Skin epidermis (tissue), 12 donors: Measurements from ENCODE around the gene NEK10.

Experiments
- H3K27ac ChIP-seq, 21 experiments: fragments of 200-600 bp; sonication (generic) in 11 of 21; one replicate each; pipeline ENCODE4 v1.5.0; 2020; ENCODE audit warnings: mild to moderate bottlenecking in 3 of 21, inconsistent platforms in 2 of 21, moderate library complexity in 2 of 21
- H3K4me3 ChIP-seq, 7 experiments: fragments of 200-600 bp; sonication (generic) in 2 of 7; one replicate each; pipeline ENCODE4 v1.5.0; 2020; ENCODE audit warnings: inconsistent platforms in 2 of 7, mild to moderate bottlenecking in 2 of 7, moderate library complexity in 1 of 7

The NEK10 gene

DNA sequence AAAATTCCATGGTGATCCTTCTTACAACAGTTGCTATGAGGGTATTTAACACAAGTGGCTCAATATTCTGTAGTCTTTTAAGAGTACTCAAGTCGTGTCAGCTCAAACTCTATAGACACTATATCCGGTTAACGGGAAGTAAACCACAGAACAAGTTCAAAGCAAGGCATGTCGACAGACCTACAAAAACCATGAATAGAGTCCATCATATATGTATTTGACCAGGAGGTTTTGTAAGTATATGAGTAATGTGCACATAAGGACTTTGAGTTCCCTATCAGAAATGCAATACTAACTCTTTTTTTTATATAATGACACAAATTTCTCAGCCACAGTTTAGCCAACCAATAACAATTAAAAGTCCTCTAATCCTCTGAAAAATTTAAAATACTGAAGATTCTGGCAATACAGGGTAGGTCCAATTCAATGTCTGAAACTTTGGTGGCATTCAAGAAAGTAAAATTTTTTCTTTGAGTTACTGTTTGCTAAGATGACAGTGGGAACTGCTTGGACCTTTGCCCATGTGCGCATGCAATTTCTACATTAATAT is 93.7 kb downstream of the NEK10 start:
- Histone ChIP-seq H3K27ac (no peak overlapping the region), H3K4me3 (no peak overlapping the region)

DNA sequence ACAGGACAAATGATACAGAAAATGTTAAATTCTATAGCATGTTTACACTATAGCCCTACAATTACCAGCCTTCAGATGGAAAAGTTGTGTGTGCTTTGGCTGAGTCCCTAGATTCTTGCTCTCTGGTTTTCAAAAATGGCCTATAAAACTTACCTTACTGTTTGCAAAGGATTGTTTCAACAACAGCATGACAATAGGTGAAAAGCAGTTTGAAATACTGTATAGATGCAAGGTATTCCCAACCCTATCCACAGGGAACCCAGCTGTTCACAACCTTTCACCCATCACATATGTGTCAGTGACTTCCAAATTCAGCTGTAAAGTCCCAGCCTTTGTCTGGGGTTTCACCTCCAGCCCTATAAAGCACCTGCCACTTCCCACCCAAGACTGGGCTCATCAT is 97.3 kb downstream of the NEK10 start:
- H3K4me3 ChIP-seq, result no peak overlapping the region
- H3K27ac ChIP-seq, result no peak overlapping the region

DNA sequence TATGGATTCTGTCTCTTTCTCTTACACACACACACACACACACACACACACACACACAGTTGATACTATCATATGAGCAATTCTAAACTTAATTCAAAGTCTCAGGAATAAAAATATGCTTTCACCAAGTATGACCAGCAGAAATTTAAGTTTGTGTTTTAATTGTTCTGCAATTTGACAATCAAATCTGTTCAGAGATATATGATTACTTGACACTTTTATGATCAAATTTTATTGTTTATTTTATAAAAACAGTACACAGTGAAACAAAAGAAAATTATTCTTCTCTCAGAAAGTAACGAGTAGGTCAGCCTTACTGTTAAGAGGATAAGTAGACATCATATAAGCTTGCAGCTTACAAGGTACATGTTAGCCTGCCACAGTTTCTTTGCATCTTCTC is 114.3 kb downstream of the NEK10 start:
- Histone ChIP-seq H3K4me3 (no peak overlapping the region), H3K27ac (no peak overlapping the region)

DNA sequence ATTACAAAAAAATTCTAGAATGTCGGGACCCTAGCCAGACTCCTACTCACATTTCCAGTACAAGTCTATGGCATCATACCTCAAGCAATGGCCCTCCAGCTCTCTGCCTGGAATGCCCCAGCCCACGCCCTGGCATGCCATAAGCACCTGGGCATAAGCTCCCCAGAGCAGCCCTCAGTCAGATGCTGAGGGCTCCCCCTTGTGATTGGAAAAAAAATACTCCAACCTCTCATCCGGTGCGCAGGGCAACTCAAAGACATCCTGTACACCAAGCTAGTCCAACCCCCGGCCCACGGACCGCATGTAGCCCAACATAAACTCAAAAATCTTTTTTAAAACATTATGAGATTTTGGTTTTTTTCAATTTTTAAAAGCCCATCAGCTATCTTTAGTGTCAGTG is 115.4 kb downstream of the NEK10 start:
- H3K4me3 ChIP-seq, result no peak overlapping the region
- H3K27ac ChIP-seq, result no peak overlapping the region

DNA sequence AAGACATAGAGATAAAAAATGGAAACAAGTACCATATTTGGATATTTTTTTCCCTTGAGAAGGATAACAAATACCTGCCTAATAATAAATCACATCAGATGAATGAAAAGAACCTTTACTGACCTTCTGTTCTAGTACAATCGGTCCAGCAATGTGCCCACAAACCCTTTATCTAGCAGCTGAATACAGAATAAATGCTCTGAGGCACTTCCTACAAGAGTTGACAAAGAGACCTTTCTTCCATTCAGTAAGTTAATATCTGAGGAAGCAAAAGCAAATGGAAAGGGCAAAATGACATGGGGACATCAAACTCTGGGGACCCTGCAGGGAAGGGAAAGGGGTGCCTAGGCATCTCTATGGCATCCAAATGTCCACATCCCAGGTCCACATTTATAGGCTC is 115.8 kb downstream of the NEK10 start:
- Histone ChIP-seq H3K4me3 (no peak overlapping the region), H3K27ac (no peak overlapping the region)

DNA sequence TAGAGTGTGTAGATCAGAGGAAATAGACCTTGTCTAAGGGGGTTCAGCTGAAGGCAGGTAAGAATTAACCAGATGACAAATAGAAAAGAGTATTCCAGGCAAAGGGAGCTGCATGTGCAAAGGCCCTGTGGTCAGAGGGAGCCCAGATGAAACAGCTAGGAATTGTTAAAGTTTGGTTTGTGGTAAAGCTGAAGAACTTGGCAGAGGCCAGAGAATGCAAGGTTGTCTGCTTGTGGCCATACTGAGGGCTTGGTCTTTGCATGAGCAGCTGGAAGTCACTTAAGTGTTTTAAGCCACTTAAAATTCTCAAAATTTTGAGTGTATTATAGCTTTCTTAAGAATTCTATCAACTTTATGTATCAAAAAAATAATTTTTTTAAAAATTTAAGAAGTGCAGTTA is 116.5 kb downstream of the NEK10 start:
- H3K27ac ChIP-seq, result no peak overlapping the region
- no peak overlapping the region for H3K4me3 ChIP-seq

DNA sequence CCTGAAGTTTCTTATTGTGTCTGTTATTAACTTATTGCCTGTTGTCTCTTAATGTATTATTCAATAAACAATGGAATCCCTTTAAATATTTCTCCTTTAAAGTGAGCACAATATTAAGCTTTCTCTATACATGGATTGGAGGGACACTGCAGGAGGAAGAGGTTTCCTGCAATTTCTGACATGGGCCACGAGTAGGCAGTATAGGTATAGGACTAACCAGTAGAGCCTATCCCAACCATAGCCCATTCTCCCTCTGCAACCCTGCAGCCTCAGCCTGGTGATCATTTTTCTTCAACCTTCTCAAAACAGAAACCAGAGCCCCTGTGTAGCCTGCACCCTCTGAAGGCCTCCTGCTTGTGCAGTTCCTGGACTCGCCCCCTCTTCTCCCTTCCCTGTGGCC is 124.8 kb downstream of the NEK10 start:
- H3K27ac ChIP-seq, result no peak overlapping the region
- H3K4me3 ChIP-seq, result no peak overlapping the region

DNA sequence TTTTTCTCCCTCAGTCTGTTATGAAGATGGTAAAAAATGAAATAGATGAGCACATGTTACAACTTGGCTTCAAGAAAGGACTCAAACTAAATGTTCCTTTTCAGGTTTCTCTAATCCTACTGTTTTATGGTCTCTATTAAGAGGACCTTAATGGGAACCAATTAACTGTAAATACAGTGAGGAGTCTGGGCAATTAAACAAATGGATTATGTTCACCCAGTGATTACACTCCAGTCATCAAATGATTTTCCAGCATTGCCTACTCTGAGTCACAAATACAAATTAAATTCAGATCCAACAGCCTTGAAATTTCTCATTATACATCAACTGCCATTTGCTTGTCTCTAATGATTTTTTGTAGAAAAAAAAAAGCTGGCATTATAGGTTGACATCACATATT is 129.2 kb downstream of the NEK10 start:
- Histone ChIP-seq H3K27ac (no peak overlapping the region), H3K4me3 (no peak overlapping the region)

DNA sequence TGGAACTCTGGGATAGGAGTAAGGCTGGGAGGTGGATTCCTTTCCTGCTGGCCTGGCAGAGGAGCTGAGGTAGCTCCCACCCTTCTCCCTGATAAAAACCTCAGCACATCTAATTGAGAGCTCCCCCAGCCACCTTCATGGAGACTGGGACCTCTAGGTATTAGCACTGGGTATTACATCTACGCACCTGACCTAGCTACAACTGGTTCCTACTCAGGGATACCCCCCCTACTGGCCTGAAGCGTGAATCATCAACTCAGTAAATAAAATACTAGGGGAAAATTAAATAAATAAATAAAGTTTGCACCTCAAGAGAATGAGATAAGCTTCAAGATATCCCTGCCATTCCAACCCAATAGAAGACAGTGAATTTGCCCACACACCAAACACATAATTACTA is 140.4 kb downstream of the NEK10 start:
- Histone ChIP-seq H3K4me3 (no peak overlapping the region), H3K27ac (no peak overlapping the region)

DNA sequence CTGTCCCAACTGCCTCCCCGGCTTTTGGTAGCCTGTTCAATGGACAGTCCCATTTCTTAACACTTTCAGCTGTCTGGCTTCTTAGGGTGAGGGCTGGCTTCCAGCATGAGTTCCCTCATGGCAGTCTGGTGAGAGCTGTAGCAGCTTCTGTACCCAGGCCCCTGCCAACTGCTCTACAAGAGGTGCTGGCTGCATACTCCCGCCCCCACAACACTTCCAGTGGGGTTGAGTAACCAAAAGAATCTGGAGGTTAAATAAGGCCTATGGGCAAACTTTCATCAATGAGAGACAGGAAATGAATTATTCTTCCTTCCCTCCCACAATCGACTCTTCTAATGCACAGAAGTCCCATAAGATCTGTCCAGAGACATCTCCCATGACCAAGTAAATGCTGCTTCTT is 145.0 kb downstream of the NEK10 start:
- Histone ChIP-seq H3K4me3 (no peak overlapping the region), H3K27ac (no peak overlapping the region)

DNA sequence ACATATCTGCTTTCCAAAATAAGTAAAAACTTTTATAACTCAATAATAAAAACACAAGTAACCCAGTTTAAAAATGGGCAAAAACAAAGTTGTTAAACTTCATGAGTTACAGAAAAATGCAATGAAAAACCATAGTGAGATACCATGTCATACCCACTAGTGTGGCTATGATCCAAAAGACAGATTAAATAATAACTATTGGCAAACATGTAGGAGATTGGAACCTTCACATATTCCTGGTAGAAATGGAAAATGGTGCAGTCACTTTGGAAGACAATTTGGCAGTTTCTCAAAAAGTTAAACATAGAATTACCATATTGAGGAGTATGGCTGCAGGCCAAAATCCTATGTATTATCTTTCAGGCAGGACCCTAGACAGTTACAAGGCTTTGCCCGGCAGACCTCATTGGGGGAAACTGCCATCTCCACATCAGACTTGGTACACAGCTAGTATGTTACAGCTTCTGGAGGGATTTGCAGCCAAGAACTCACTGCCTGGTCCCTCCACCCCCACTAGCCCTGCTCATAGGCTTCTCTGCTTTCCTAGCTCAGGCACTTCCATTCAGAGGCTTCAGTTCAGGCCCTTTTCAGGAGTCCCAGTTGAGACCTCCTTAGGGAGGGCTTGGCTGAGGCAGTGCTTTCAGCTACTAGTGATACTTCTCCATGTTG is 147.8 kb downstream of the NEK10 start:
- Histone ChIP-seq H3K27ac (no peak overlapping the region), H3K4me3 (no peak overlapping the region)

DNA sequence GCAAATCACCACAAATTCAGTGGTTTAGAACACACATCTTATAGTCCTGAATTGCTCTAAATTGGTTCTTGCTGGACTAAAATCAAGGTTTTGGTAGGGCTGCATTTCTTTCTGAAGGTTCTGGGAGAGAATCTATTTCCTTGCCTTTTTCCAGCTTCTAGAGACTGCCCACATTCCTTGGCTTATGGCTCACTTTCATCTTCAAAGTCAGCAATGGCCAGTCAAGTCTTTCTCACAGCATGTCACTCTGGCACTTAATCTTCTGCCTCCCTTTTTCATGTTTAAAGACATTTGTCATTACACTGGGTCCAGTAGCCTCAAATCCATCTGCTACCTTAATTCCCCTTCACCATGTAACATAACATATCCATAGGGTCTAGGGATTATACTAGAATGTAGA is 149.0 kb downstream of the NEK10 start:
- no peak overlapping the region for H3K4me3 ChIP-seq
- no peak overlapping the region for H3K27ac ChIP-seq

DNA sequence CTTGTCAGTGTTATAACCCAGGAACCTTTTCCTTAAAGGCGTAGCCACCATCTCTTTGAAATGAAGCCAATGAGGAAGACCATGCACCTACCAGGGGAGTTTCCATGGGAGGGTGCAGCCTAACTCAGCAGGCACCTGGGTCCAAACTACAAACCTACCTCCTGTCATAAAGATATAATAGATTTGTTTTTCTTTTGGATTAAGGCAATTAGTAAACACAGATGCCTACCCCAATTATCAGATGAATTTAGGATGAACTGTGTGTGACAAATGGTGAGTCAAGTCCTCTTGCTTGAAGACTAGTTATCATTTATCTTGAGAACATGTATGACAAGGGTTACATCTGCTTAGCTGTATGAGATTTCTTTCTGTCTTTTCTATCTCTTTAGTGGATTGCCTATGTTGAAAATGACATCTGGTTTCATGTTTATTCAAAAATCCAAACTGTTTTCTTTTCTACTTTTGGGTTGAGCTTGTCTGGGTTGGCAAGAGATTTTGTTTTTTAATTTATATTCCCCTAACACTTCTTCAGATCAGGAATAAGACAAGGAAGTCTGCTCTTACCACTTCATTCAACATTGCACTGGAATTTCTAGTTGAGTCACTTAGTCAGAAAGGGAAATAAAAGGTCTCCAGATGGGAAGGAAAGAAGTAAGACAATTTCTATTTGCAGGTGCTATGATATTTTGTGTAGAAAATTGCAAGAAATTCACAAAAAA is 149.9 kb downstream of the NEK10 start:
- no peak overlapping the region for H3K27ac ChIP-seq
- no peak overlapping the region for H3K4me3 ChIP-seq

DNA sequence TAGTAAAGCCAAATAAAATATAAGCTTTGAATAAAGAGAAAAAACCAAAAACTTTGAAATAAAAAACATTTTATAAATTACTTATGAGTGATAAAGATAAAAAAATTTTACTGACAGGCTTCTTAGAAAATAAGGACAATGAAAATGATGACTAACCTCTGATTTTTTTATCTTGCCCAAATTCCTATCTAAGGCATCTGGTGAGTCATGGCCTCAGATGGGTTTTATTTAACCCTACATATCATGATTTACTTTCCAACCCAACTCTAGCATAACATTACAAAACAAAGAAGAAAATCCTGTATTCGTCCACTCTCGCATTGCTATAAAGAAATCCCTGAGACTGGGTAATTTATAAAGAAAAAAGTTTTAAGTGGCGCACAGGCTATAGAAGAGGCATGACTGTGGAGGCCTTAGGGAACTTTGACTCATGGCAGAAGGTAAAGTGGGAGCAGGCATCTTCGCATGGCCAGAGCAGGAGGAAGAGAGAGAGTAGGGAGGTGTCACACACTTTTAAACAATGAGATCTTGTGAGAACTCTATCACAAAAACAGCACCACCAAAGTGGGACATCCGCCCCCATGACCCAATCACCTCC is 152.1 kb downstream of the NEK10 start:
- Histone ChIP-seq H3K4me3 (no peak overlapping the region), H3K27ac (no peak overlapping the region)

DNA sequence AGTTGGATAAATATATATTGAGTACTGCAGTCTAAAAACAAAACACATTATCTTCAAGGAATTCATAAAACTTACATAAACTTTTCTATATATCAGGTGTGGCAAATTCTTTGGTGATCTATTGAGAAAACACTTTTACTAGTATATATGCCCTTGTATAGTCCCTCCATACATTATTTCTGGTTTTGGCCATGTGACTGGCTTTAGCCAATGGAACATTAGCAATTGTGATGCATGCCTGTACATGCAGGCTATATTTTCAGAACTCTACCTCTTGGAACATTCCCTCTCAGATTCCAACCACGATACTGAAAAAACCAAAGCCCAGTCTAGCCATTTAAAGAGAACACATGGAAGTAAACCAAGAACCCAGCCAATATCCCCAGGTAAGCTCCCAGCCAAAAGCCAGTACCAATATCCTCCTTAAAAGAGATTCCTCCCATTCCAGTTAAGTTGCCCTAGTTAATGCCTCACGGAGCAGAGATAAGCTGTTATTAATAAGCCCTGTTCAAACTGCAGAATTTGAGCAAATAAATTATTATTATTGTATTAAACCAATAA is 152.8 kb downstream of the NEK10 start:
- no peak overlapping the region for H3K4me3 ChIP-seq
- H3K27ac ChIP-seq, result no peak overlapping the region

DNA sequence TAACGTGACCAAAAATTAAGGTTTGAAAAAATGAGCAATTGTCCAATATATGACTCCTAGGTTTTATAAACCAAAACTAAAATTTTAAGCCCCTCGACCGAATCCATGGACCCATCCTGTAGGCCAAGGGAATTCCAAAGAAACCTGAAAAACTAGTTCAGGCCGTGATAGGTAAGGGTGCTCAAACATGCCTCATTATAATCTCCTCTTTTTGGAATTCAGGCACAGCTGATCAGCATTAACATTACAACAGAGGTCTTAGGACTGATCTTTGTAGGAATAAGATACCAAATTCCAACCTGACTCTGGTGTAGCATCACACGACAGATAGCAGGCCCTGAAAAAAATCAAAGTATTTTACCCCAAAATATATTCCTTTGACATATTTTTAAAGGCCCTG is 155.7 kb downstream of the NEK10 start:
- H3K27ac ChIP-seq, result no peak overlapping the region
- no peak overlapping the region for H3K4me3 ChIP-seq

DNA sequence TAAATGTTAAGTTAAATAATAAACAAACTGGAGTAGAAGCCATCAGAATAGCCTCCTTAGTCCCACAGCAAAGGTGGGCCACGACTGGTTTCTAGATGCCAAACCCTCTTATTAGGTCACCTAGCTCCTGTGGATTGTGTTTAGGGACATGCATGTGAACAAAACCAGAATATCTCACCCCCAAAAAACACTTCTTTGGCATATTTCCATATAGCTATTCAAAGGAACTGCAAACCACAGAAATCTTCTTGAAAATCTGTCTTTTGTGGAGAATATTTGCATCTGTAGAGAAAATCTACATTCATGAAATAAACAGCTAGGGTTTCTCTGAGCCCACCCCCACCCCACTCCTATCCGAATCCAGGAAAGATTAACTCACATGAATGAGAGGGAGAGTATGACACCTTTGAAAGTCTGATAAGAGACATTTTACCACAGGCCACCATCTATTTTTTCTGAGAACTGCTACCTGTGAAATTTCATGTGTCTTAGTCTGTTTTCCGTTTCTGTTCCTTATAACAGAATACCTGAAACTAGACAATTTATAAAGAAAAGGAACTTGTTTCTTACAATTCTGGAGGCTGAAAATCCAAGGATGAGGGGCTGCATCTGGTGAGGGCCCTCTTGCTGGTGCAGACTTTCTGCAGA is 159.4 kb downstream of the NEK10 start:
- no peak overlapping the region for H3K4me3 ChIP-seq
- H3K27ac ChIP-seq, result no peak overlapping the region

DNA sequence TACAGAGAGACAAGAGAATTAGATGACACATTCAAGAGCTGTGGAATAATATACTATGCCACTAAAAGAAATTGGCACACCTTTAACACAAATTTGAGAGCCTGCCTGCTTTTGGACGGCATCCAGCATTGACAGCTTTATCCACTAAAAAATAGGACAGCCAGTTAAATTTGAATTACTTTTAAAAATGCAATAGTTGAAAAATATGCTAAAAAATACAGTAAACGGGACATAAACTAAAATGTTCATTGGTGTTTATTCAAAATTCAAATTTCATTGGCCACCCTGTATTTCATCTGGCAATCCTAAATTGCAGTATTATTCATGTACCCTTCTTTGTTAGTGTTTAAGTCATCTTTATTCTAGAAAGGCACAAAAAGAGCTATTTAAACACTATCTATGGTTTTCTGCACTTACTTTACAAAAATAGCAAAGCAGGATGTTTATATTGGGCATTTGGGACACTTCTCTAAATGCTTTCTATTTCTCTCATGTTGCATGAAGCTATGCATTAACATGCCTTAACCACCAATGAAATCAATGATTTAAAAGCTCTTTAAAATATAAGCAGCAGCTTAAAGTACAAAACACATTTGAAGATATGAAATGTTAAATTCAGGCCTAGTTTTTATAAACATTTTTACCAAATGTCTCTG is 160.1 kb downstream of the NEK10 start:
- Histone ChIP-seq H3K4me3 (no peak overlapping the region), H3K27ac (no peak overlapping the region)

DNA sequence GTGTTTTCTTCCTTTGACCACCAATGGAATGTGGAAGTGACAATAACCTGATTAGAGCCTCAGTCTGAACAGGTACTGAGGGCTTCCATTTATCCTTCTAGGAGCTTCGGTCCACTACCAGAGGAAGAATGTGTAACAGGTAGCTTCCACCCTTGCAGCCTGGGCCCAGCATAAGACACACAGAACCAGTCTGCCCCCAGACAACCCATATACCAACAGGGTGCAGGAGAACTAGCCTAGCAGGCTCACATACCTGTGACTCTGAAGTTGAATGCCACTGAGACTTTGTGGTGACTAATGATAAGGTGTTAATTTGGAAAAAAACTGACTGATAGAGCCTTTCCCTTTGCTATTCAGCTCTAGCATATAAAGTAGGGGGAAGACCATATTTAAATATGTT is 166.2 kb downstream of the NEK10 start:
- Histone ChIP-seq H3K27ac (no peak overlapping the region), H3K4me3 (no peak overlapping the region)

DNA sequence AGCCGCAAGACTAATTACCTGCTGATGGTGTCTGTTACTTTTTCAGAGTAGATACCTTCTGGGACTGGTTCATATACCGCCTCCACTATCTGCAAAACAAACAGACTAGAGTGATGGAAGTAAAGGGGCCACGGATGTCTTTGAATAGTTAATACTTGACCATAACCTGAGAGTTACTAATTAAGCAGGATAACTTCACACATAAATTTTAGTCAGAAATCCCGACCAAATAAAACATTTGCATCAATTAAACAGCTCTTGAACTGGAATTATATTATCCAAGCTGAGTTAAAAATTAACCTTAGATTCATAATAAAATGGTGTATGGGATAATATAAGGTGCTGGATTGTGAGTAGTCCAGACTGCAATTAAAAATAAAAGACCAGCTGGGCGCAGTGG is 167.7 kb downstream of the NEK10 start:
- Histone ChIP-seq H3K4me3 (no peak overlapping the region), H3K27ac (no peak overlapping the region)
